ENCODE data around the gene WDR43. TPM values are rescaled to one million over a fixed set of nuclear protein-coding genes. Genes with fewer than 3 reads are reported as not detected.

Gene WDR43
- total RNA-seq (2014; rRNA removed; shearing (Covaris generic)): 68.9 and 69.5 TPM in 2 replicates

DNA sequence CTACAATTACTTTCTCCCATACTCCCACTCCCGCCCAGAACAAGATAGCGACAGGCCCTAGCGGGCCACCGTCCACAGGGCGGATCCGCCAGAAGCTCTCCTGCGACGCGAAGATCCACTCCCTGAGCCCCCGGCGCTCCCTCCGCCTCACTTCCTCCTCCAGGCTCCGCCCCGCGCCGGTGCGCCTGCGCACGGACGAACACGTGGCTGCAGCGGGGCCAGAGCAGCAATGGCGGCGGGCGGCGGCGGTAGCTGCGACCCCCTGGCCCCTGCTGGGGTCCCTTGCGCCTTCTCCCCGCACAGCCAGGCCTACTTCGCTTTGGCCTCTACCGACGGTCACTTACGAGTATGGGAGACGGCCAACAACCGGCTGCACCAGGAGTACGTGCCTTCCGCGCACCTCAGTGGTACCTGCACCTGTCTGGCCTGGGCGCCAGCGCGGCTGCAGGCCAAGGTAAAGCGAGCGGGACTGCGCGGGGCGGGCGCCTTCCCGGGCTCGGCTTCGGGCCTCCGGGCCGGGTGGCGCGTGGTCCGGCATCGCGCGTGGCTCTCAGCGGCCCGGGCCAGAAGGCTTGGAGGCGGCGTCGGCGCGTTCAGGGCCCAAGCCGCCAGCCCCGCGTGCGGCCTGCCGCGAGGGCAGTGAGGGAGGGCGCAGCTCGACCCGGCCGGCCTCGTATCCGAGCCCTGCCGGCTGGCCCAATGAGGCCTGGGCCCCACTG is at the start of gene WDR43:
Gene WDR43 (plus strand): TSS at position 198 of the 719 bp plus-strand sequence. CDS start 32 bp downstream, at position 230.
- DNase-seq (ENCODE audit: low spot score): peak; percentile 97

GRCh38 chr2:28855193-28855592 is 39.3 kb upstream of the WDR43 start:
- DNase-seq (ENCODE audit: low spot score): no peak

DNA sequence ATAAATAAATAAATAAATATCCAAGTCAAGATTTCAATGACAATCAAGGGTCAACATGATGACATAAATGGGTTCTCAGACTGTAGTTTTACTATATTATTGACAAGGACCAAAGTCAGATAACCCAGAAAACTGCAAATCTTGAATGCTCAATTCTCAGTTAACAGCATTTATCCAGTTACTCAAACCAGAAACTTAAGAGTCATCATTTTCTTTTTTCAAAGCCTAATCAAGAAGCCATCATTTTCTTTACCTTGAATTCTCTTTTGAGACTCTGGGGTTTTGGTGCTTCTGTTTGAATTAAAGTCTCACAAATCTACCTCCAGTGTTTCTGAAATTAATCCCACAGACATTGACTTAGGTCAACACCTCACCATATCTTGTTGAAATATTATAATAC is 38.5 kb upstream of the WDR43 start:
- no peak for DNase-seq (ENCODE audit: low spot score)

DNA sequence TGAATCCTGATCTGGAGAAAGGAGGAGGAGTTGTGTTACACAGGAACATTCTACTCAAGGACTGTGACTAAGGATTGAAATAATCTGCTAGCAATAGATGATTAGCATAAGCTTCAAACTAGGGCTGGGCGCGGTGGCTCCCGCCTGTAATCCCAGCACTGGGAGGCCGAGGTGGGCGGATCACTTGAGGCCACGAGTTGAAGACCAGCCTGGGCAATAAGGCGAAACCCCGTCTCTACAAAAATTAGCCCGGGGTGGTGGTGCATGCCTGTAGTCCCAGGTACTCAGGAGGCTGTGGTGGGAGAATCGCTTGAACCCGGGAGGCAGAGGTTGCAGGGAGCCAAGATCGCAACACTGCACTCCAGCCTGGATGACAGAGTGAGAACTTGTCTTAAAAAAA is 25.9 kb upstream of the WDR43 start:
- no peak for DNase-seq (ENCODE audit: low spot score)

GRCh38 chr2:28869494-28870145 is 24.8 kb upstream of the WDR43 start:
- peak; percentile 1 for DNase-seq (ENCODE audit: low spot score)

DNA sequence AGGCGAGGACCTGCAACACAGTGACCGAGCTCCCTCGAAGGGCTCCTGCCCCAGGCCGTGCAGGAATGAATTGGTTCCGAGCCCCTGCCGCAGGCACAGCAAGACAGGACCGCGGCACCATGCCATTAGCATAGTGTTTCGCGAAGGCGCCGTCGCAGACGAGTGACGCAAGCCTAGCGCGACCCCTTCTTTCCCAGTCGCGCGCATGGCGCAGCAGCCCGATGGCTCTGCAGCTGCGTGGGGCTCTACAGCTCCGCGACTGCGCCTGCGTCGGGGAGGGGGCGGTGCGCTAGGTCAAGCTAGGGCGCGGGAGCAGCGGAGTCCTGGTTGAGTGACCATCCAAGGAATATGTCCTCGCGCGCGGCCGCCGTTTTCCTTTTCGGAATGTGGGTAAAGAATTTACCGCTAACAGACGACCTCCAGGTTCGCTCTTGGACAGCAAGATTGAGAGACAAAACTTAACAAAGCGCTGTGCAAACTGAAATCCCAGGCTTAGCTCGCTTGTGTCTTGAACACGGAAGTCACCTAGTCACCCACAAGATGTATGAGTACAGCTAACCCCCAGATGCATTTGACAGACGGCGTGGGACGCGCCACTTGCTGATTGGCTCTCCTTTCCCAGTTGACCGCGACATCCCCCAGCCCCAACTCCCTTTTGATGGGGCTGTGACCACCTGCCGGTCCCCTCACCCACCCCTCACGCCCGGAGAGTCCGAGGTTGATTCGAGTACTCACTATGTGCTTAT is 24.1 kb upstream of the WDR43 start, which contains the start of gene TRMT61B:
Gene TRMT61B (minus strand): TSS at position 164 of the 746 bp plus-strand sequence. CDS start 32 bp downstream, at position 132.
- DNase-seq (ENCODE audit: low spot score): peak; percentile 96

DNA sequence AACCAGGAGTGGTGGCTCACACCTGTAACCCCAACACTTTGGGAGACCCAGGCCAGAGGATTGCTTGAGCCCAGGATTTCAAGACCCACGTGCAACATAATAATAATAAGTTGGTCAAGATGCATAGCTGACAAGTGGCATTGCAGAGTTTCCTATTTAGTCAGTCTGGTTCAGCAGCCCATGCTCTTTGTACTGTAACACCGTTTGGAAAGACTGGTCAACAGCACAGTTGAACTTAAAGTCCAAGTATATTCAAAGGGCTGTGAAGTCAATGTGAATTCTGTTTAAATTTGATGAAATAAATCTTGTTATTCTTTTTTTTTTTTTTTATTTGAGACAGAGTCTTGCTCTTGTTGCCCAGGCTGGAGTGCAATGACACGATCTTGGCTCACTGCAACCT is 22.8 kb upstream of the WDR43 start:
- DNase-seq (ENCODE audit: low spot score): no peak

DNA sequence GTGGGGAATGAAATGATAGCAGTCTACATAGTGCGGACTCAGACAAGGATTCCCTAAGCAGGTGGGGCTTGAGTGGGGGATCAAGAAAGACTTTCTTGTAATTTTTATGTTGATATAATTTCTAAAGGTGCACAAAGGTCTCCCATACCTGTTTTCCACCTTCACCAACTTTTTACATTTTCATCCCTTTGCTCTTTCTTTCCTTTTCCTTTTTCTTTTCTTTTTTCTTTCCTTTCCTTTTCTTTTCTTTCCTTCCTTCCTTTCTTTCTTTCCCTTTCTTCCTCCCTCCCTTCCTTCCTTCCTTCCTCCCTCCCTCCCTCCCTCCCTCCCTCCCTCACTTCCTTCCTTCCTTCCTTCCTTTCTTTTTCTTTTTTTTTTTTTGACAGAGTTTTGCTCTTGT is 14.3 kb upstream of the WDR43 start:
- no peak for DNase-seq (ENCODE audit: low spot score)

GRCh38 chr2:28893488-28893887 is 979 bp upstream of the WDR43 start:
- no peak for DNase-seq (ENCODE audit: low spot score)

DNA sequence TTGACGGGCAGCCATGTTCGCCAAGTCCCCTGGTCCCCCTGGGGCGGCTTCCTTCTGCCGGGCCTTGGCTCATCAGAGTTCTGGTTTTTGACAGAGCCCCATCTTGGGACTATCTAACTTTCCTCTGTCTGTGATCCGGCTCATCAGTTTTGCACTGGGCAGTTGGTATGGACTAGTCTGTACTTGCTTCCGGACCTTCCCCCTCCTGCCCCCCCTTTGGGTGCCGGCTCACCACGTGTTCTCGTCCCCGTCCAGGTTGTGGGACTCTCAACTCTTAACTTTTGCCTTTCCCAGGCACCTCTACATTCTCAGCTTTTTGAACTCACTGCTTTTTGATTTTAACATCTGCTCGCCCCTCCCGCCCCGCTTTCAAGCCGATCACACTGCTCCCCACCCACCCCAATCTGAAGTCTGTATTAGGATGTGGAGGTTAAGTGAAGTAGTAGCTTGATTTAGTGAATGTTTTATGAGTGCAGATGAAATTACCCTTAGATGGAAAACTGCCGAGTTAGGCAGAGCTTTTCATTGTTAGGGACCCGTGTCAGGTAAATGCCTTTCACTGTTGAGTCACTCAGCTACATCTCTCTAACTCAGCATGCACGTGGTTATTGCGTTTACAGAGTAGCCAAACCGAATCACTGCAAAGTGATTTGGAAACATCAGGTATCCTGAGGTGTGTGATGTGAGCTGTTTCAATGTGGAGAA is 874 bp downstream of the WDR43 start:
- DNase-seq (ENCODE audit: low spot score): peak; percentile 64

- no peak for DNase-seq (ENCODE audit: low spot score)
Measured at GRCh38 chr2:28896906-28897305, 2.4 kb downstream of the WDR43 start.

GRCh38 chr2:28898048-28898447 is 3.6 kb downstream of the WDR43 start:
- no peak for DNase-seq (ENCODE audit: low spot score)

GRCh38 chr2:28901202-28901601 is 6.7 kb downstream of the WDR43 start:
- no peak for DNase-seq (ENCODE audit: low spot score)

DNA sequence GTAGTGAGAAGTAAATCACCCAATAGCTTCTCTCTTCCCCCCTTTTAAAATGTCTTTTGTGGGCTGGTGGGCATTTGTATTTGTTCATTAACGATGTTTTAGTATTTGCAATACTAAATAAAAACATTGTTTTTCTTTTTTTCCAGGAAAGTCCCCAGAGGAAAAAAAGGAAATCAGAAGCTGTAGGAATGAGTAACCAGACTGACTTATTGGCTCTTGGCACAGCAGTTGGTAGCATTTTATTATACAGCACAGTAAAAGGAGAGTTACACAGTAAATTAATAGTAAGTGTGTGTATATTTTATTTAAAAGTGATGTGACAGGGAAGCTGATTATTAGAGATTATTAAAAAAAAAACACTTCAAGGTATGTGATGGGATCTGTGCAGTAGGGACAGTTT is 7.4 kb downstream of the WDR43 start:
- DNase-seq (ENCODE audit: low spot score): no peak

- DNase-seq (ENCODE audit: low spot score): no peak
Measured at GRCh38 chr2:28902584-28902983, 8.1 kb downstream of the WDR43 start.

DNA sequence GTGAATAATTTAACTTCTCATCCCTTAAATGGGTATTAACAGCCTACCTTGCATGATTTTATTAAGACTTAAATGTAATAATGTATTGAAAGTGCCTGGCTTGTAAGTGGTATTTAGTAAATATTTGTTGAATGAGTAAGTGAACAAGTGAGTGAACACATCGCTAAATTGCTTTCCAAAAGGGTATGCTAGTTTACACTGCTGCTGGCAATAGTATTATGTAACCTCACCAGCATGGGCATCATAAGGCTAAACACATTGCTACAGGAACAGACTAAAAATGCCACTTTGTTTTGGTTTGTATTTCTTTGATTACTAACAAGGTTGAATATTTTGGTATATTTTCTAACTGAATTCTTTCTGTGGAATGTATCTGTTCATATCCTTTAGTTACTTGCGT is 9.8 kb downstream of the WDR43 start:
- no peak for DNase-seq (ENCODE audit: low spot score)

DNA sequence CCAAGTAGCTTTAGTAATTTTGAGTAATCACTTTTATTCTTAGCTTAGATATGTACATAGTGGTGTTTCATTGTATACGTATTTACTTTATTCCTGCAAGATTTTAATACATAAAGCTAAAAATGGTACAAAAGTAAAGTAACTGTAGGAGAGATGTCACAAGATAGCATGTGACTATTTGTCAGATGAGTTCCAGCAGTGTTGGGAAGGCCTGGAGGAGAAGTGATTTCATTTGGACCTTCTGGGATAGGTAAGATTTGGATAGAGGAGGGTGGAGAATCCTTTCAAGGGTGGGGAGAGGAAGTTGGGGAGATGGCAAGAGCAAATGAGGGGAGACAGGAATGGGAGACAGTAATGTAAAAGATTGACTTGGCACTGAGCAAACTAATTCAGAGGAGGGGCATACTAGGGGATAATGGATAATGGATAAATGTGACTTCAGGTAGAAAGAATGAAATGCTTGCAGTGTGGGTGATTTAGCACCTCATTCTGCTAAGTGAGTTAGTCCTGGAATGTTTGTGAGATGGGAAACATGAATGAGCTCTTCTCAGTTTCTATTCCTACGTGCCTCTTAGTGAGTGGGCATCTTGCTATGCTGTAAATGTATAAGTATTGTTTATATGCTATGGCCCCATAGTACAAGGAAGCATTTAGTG is 10.5 kb downstream of the WDR43 start:
- DNase-seq (ENCODE audit: low spot score): no peak

DNA sequence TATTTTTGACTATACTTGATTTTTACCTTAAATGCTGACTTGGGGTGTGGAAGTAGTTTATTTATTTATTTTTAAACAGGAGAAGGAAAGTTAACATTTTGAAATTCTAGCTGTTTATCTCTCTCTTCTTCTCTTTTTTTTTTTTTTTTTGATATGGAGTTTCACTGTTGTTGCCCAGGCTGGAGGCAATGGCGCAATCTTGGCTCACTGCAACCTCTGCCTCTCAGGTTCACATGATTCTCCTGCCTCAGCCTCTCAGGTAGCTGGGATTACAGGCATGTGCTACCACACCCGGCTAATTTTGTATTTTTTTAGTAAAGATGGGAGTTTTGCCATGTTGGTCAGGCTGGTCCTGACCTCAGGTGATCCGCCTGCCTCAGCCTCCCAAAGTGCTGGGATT is 11.1 kb downstream of the WDR43 start:
- no peak for DNase-seq (ENCODE audit: low spot score)

DNA sequence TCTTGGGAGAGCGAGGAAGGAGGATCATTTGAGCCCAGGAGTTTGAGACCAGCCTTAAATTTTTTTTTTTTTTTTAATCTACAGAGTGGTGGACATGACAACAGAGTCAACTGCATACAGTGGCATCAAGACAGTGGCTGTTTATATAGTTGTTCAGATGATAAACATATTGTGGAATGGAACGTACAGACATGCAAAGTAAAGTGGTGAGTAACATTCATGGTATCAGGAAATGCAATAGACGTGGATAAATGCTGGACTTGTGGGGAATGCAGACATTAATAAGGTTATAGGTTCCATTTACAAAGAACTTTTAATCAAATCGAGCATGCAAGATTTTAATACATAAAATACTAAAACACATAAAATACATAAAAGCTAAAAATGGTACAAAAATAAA is 11.9 kb downstream of the WDR43 start:
- DNase-seq (ENCODE audit: low spot score): no peak

DNA sequence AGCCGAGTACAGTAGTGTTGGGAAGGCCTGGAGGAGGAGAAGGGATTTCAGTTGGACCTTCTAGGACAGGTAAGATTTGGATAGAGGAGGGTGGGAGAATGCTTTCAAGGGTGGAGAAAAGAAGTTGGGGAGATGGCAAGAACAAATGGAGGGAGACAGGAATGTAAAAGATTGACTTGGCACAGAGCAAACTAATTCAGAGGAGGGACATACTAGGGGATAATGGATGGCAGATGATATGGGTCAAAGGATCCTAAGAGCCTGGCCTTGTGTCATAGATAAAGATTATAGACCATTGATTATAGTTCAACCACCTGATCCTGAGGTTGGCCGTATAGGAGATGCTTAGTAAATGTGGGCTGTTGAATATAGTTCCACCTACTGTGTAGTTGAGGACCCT is 12.4 kb downstream of the WDR43 start:
- DNase-seq (ENCODE audit: low spot score): no peak

DNA sequence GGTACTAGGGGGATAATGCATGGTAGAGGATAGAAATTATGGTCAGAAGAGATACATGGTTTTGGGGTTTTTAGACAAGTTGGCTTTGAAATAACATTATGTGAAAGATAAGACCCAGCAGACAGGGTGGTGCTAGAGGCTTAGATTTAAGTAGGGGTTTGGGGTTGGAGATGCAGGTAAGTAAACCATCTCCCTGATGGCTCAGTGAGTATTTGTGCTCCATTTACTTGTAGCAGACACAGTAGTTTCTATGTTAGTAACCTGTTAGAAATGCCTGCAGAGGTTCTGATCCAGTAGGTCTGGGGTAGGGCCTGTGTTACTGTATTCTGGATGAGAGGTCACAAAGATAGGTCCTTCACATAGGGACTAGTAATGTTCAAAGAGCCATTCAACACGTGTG is 13.7 kb downstream of the WDR43 start:
- no peak for DNase-seq (ENCODE audit: low spot score)
